K562 (cell line): Measurements from ENCODE around the gene PLEK2. TPM values are rescaled to one million over a fixed set of nuclear protein-coding genes. Genes with fewer than 3 reads are reported as not detected.

ENCODE experiments used
- ARID3B ChIP-seq: fragments of 250-450 bp; sonication (Bioruptor Pico); IDR thresholded peaks from 2 replicates; pipeline ENCODE4 v1.4.0; 2020; ENCODE audit warnings: borderline replicate concordance
- DMBX1 ChIP-seq: fragments of 250-450 bp; sonication (Bioruptor Pico); IDR thresholded peaks from 2 replicates; pipeline ENCODE4 v1.8.0; 2022; ENCODE audit warnings: inconsistent platforms, mild to moderate bottlenecking, moderate library complexity, borderline replicate concordance
- E2F1 ChIP-seq: sonication (generic); formaldehyde crosslinking; IDR thresholded peaks from 2 replicates; pipeline ENCODE4 v1.8.1; 2023; ENCODE audit warnings: mild to moderate bottlenecking, missing genetic modification reagents, moderate library complexity
- MLX ChIP-seq, 2 experiments: fragments of 450-650 bp in 1 of 2; sonication (generic) in 1 of 2; formaldehyde crosslinking; conservative IDR thresholded peaks; 2 replicates each; pipeline versions ENCODE4 v1.4.0 to v1.8.1; 2020 to 2022; ENCODE audit warnings: mild to moderate bottlenecking in 1 of 2, missing genetic modification reagents in 1 of 2
- RBM17 ChIP-seq: fragments of 200-400 bp; formaldehyde crosslinking; IDR thresholded peaks from 2 replicates; pipeline ENCODE4 v1.6.1; 2017; ENCODE audit warnings: low read depth, mild to moderate bottlenecking, low read length, borderline replicate concordance
- ZFP36 ChIP-seq: fragments of 150-350 bp; IDR thresholded peaks from 2 replicates; pipeline ENCODE4 v1.6.1; 2018; ENCODE audit warnings: low read length, low read depth; ENCODE audit not compliant: partially characterized antibody
- ZNF239 ChIP-seq: fragments of 250-450 bp; sonication (Bioruptor Pico); IDR thresholded peaks from 2 replicates; pipeline ENCODE4 v1.4.0; 2020; ENCODE audit warnings: mild to moderate bottlenecking
- polyA plus RNA-seq, 8 experiments: library from polyadenylated mRNA; depleted of rRNA in 4 of 8; stranded (reverse) in 5 of 8; unstranded in 3 of 8; fragments of >200 nt; fragmentation: Nextera tagmentation in 2 of 8; fragmentation: Illumina TruSeq in 1 of 8; extraction: Ambion mirVana in 2 of 8; extraction: Trizol in 1 of 8; gene quantifications; 2 replicates each; pipeline versions ENCODE4 v1.2.1 to v1.2.3, GENCODE V29; 2011 to 2014; ENCODE audit warnings: inconsistent platforms in 1 of 8, missing spikeins in 1 of 8
- total RNA-seq, 7 experiments: library from RNA; depleted of rRNA in 6 of 7; stranded (reverse); fragments of >200 nt in 6 of 7; fragmentation: Illumina TruSeq in 2 of 7; extraction: Trizol in 2 of 7; gene quantifications; 2 replicates each; pipeline versions ENCODE4 v1.2.1 to v1.2.3, GENCODE V29; 2011 to 2021; ENCODE audit warnings: low replicate concordance in 1 of 7

PLEK2 gene
- total and polyA plus RNA-seq, 9 of the 15 experiments (the other 6 are each of a cell fraction or from before 2014, with no cell fraction given), result not detected

GRCh38 chr14:67459336-67459735, 47.4 kb upstream of the PLEK2 start (continued):
- no peak for TF ChIP-seq RBM17
- TF ChIP-seq MLX (CRISPR knock-in tag; conservative IDR thresholded peaks at IDR 0.05), result no peak
- TF ChIP-seq ZNF239 (CRISPR knock-in tag), result no peak
- TF ChIP-seq ZFP36, result no peak
- no peak for TF ChIP-seq DMBX1 (CRISPR knock-in tag)
- no peak for TF ChIP-seq E2F1 (CRISPR knock-in tag)
- no peak for TF ChIP-seq ARID3B (CRISPR knock-in tag)
